Measurements from ENCODE around the gene MLIP. TPM values are rescaled to one million over a fixed set of nuclear protein-coding genes. Genes with fewer than 3 reads are reported as not detected.

MLIP gene
- total and polyA plus RNA-seq, 3 experiments from 2014 or later = not detected

DNA sequence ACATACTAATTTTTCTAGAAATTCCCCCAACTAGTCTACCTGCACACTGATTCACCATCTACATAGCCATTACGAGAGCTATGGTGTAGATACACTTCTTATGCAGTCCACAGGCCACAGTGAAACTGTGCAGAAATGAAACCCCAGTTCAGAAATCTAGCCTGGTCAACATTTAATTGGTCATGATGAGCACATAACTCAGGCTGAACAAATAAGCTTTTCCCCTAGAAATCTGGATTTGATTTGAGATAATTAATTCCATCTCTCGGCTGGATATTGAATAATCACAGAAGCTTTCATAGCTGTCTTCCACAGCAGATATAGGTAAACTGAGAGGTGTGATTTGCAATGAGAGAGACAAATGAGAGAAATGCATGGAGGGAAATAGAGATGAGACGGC lies 174.4 kb downstream of the MLIP start:
- no peaks in the 10 kb centered on the region for H3K4me1 Mint-ChIP-seq
- Histone ChIP-seq H3K4me3 (ENCODE audit: low read length) (no peak overlapping the region), H3K9me3 (ENCODE audit: low read length) (no peaks in the 10 kb centered on the region), H3K4me1 (ENCODE audit: insufficient read depth, low read length) (no peaks in the 10 kb centered on the region), H3K27ac (ENCODE audit: low read depth, low read length) (no peak overlapping the region), H3K36me3 (ENCODE audit: insufficient read depth, low read length) (no peaks in the 10 kb centered on the region), H3K27me3 (ENCODE audit: insufficient read depth, low read length, poor library complexity, severe bottlenecking) (no peaks in the 10 kb centered on the region)
- no peaks in the 10 kb centered on the region for H3K27me3 Mint-ChIP-seq
- H3K36me3 Mint-ChIP-seq = no peaks in the 10 kb centered on the region
- CTCF ChIA-PET = no interaction called here
- H3K4me3 Mint-ChIP-seq = no peak overlapping the region
- POLR2A ChIA-PET = no interaction called here
- DNase-seq = no peak
- H3K27ac Mint-ChIP-seq = no peak overlapping the region
- H3K9me3 Mint-ChIP-seq = peaks cover 0 to 17% (median 6%) of the 10 kb centered on the region in 5 donors

DNA sequence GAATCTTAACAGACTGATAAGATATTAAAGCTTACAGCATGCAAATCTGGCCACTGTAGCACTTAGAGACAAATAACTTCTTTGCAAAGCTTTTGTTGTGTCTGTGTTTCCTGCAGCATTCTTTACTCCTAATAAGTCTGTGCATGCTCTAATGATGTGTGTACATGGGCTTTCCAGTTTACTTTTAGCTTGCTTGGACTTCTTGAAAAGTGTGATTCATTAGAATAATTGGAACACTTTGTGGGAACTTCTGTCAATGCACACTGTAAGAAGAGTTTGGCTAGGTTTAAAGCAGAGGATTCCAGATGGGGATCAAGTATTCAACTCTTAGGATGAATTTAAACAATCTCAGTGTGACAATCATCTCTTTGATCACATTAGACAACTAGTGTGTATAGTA lies 174.9 kb downstream of the MLIP start:
- CTCF ChIA-PET = no interaction called here
- no peaks in the 10 kb centered on the region for H3K4me1 ChIP-seq (ENCODE audit: insufficient read depth, low read length)
- no peak overlapping the region for H3K27ac ChIP-seq (ENCODE audit: low read depth, low read length)
- Mint-ChIP-seq H3K36me3 (no peaks in the 10 kb centered on the region), H3K27ac (no peak overlapping the region), H3K4me1 (no peaks in the 10 kb centered on the region), H3K9me3 (peaks cover 0 to 17% (median 7%) of the 10 kb centered on the region in 5 donors), H3K27me3 (no peaks in the 10 kb centered on the region), H3K4me3 (no peak overlapping the region)
- no peaks in the 10 kb centered on the region for H3K36me3 ChIP-seq (ENCODE audit: insufficient read depth, low read length)
- H3K4me3 ChIP-seq (ENCODE audit: low read length) = no peak overlapping the region
- DNase-seq = no peak
- POLR2A ChIA-PET = no interaction called here
- H3K27me3 ChIP-seq (ENCODE audit: insufficient read depth, low read length, poor library complexity, severe bottlenecking) = no peaks in the 10 kb centered on the region
- H3K9me3 ChIP-seq (ENCODE audit: low read length) = no peaks in the 10 kb centered on the region

DNA sequence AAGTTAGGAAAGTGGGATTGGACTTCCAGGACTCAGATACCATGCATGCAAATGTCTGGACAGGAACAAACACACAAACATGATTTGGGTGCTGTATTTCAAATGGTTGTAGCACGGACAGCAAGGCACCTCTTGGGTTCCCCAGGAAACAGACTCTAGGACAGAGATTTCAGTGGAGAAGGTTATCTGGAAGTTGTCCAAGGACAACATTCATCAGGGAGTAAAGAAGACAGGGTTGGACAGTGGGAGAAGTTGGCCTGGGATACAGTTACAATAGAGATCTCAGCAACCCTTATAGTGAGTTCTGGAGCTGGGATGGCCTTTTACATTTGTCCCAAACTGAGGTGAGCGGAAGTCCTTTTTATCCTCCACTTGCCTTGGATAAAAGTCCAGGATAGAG lies 177.2 kb downstream of the MLIP start:
- ChIA-PET CTCF (no interaction called here), POLR2A (no interaction called here)
- Histone ChIP-seq H3K9me3 (ENCODE audit: low read length) (no peaks in the 10 kb centered on the region), H3K36me3 (ENCODE audit: insufficient read depth, low read length) (no peaks in the 10 kb centered on the region), H3K4me1 (ENCODE audit: insufficient read depth, low read length) (no peaks in the 10 kb centered on the region), H3K27ac (ENCODE audit: low read depth, low read length) (no peak overlapping the region), H3K4me3 (ENCODE audit: low read length) (no peak overlapping the region), H3K27me3 (ENCODE audit: insufficient read depth, low read length, poor library complexity, severe bottlenecking) (no peaks in the 10 kb centered on the region)
- H3K27ac Mint-ChIP-seq = no peak overlapping the region
- peaks cover 0 to 19% (median 7%) of the 10 kb centered on the region in 5 donors for H3K9me3 Mint-ChIP-seq
- no peak overlapping the region for H3K4me3 Mint-ChIP-seq
- no peaks in the 10 kb centered on the region for H3K4me1 Mint-ChIP-seq
- no peak for DNase-seq
- H3K27me3 Mint-ChIP-seq = no peaks in the 10 kb centered on the region
- no peaks in the 10 kb centered on the region for H3K36me3 Mint-ChIP-seq

DNA sequence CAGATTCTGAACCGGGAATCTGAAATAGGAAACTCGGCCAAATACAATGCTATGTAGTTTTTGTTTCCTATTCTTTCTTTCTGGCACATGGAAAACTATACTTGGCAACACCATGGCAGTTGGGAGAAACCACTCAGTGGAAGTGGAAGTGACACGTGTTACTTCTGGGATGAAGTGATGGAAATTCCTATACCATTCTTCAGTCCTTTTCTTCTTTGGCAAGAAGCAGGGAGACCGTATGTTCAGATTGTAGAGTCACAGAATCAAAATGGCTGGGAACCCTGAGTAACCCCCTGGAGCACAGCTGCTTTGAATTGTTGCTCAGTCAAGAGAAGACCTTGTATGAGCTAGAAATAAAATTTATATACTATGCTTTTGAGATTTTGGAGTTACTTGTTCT lies 178.2 kb downstream of the MLIP start:
- no peaks in the 10 kb centered on the region for H3K36me3 Mint-ChIP-seq
- no peak overlapping the region for H3K27ac Mint-ChIP-seq
- Histone ChIP-seq H3K9me3 (ENCODE audit: low read length) (no peaks in the 10 kb centered on the region), H3K27ac (ENCODE audit: low read depth, low read length) (no peak overlapping the region), H3K4me1 (ENCODE audit: insufficient read depth, low read length) (no peaks in the 10 kb centered on the region), H3K27me3 (ENCODE audit: insufficient read depth, low read length, poor library complexity, severe bottlenecking) (no peaks in the 10 kb centered on the region), H3K36me3 (ENCODE audit: insufficient read depth, low read length) (no peaks in the 10 kb centered on the region), H3K4me3 (ENCODE audit: low read length) (no peak overlapping the region)
- peaks cover 2 to 19% (median 8%) of the 10 kb centered on the region in 5 donors for H3K9me3 Mint-ChIP-seq
- H3K27me3 Mint-ChIP-seq = no peaks in the 10 kb centered on the region
- DNase-seq = no peak
- ChIA-PET POLR2A (no interaction called here), CTCF (no interaction called here)
- no peak overlapping the region for H3K4me3 Mint-ChIP-seq
- H3K4me1 Mint-ChIP-seq = no peaks in the 10 kb centered on the region

DNA sequence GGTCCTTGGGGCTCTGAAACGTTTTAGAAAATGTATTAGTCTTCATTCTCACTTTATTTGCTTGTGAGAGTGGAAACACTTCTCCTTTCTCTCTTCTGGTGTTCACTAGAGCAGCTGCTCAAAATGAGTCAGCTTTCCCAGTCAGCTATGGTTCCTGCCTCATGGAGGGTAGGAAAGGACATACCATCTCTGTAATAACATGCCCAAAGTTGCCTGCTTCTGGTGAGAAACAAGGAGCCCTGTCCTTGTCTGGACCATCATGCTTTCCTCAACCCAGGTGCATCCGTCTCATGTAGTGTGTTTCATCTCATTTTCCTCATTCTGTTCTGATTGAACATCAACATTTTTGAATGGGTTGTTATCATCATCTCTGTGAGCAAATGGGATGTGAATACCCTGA lies 179.9 kb downstream of the MLIP start:
- Mint-ChIP-seq H3K9me3 (peaks cover 4 to 19% (median 10%) of the 10 kb centered on the region in 5 donors), H3K27me3 (no peaks in the 10 kb centered on the region), H3K4me1 (no peaks in the 10 kb centered on the region), H3K27ac (no peak overlapping the region), H3K4me3 (no peak overlapping the region), H3K36me3 (no peaks in the 10 kb centered on the region)
- Histone ChIP-seq H3K27ac (ENCODE audit: low read depth, low read length) (no peak overlapping the region), H3K4me3 (ENCODE audit: low read length) (no peak overlapping the region), H3K36me3 (ENCODE audit: insufficient read depth, low read length) (no peaks in the 10 kb centered on the region), H3K27me3 (ENCODE audit: insufficient read depth, low read length, poor library complexity, severe bottlenecking) (no peaks in the 10 kb centered on the region), H3K4me1 (ENCODE audit: insufficient read depth, low read length) (no peaks in the 10 kb centered on the region), H3K9me3 (ENCODE audit: low read length) (no peaks in the 10 kb centered on the region)
- ChIA-PET POLR2A (no interaction called here), CTCF (no interaction called here)
- no peak for DNase-seq

DNA sequence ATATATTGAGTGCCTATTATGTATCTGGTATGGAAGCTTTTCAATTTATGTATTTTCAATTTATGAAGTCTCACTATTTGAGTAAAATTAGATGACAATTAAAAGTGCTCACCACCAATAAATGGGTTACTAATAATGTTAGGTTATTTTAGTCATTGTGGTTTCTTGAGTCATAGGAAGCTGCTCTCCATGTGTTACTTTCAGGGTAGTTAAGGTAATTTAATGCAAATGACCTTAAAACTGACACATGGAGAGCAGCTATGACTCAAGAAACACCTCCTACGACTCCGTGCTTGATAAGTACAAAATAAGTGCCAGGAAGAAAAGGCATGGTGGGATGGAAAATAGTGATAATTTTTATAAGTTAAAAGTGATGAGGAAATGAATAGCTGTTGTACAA lies 180.5 kb downstream of the MLIP start:
- Histone ChIP-seq H3K36me3 (ENCODE audit: insufficient read depth, low read length) (no peaks in the 10 kb centered on the region), H3K9me3 (ENCODE audit: low read length) (no peaks in the 10 kb centered on the region), H3K27ac (ENCODE audit: low read depth, low read length) (no peak overlapping the region), H3K4me1 (ENCODE audit: insufficient read depth, low read length) (no peaks in the 10 kb centered on the region), H3K27me3 (ENCODE audit: insufficient read depth, low read length, poor library complexity, severe bottlenecking) (no peaks in the 10 kb centered on the region), H3K4me3 (ENCODE audit: low read length) (no peak overlapping the region)
- Mint-ChIP-seq H3K27me3 (no peaks in the 10 kb centered on the region), H3K36me3 (no peaks in the 10 kb centered on the region), H3K4me1 (no peaks in the 10 kb centered on the region), H3K4me3 (no peak overlapping the region), H3K9me3 (peaks cover 5 to 21% (median 13%) of the 10 kb centered on the region in 5 donors), H3K27ac (no peak overlapping the region)
- ChIA-PET CTCF (no interaction called here), POLR2A (no interaction called here)
- DNase-seq = no peak

DNA sequence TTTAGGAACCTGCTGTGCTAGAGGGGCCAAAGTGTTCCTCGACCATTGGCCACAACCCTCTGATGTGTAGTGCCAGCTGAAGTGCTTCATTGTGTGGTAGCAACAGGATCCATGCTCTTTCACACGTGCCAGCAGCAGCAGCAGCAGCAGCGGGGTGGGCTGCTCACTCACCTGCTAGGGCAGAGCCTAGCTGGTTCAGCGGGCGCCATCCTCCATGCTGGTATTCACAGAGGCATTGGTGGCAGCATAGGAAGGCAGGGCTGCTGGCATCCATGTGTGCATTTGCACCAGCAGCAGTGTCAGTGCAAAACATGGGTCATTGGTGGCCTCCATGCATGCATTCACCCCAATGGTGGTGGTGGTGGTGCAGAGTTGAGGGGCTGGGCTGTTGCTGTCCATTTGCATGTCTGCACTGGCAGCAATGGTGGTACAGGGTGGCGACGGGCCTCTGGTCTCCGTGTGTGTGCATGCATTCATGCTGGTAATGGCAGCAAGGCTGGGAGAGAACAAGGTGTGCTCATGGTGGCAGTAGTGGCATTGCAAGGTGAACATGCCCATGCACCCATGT lies 183.8 kb downstream of the MLIP start:
- Histone ChIP-seq H3K4me3 (ENCODE audit: low read length) (no peak overlapping the region), H3K9me3 (ENCODE audit: low read length) (no peaks in the 10 kb centered on the region), H3K27me3 (ENCODE audit: insufficient read depth, low read length, poor library complexity, severe bottlenecking) (no peaks in the 10 kb centered on the region), H3K4me1 (ENCODE audit: insufficient read depth, low read length) (no peaks in the 10 kb centered on the region), H3K36me3 (ENCODE audit: insufficient read depth, low read length) (no peaks in the 10 kb centered on the region), H3K27ac (ENCODE audit: low read depth, low read length) (no peak overlapping the region)
- no peaks in the 10 kb centered on the region for H3K27me3 Mint-ChIP-seq
- no peaks in the 10 kb centered on the region for H3K4me1 Mint-ChIP-seq
- H3K27ac Mint-ChIP-seq = no peak overlapping the region
- H3K36me3 Mint-ChIP-seq = no peaks in the 10 kb centered on the region
- H3K9me3 Mint-ChIP-seq = peaks cover 3 to 24% (median 10%) of the 10 kb centered on the region in 5 donors
- no peak overlapping the region for H3K4me3 Mint-ChIP-seq
- CTCF ChIA-PET = no interaction called here
- POLR2A ChIA-PET = no interaction called here
- DNase-seq = no peak

DNA sequence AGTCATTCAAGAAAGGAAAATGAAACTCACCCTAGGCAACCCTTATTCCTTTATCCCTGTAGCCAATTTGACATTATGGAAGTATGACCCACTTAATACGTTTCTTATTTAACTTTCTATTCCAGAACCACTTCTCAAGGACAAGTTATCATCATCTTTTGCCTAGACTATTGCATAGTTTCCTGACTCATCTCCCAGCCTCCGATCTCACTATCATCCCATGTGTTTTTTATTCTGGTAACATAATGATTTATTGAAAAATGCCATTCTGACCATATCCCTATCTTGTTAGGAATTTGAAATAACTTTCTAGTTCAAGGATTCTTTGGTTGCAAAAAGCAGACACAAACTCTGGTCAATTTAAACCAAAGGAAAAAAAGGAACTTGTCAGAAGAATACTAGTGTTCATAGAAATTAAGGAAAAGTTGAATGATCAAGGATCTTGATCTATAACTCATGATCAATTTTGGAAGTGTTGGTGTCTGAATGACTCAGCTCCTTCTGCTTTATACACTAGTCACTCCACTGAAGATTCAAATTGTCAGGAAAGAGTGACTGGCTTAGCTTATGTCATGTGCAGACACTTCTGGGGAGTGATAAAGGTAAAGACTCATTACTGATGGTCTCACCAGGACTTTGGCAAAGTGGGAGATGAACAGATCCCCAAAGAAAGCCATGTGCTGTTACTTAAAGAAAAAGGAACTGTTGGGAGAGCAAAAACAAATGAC lies 188.5 kb downstream of the MLIP start:
- H3K27me3 Mint-ChIP-seq = no peaks in the 10 kb centered on the region
- no peak for DNase-seq
- Histone ChIP-seq H3K4me3 (ENCODE audit: low read length) (no peak overlapping the region), H3K9me3 (ENCODE audit: low read length) (no peaks in the 10 kb centered on the region), H3K27ac (ENCODE audit: low read depth, low read length) (no peak overlapping the region), H3K4me1 (ENCODE audit: insufficient read depth, low read length) (no peaks in the 10 kb centered on the region), H3K27me3 (ENCODE audit: insufficient read depth, low read length, poor library complexity, severe bottlenecking) (no peaks in the 10 kb centered on the region), H3K36me3 (ENCODE audit: insufficient read depth, low read length) (no peaks in the 10 kb centered on the region)
- ChIA-PET POLR2A (no interaction called here), CTCF (no interaction called here)
- no peak overlapping the region for H3K4me3 Mint-ChIP-seq
- peaks cover 0 to 21% (median 7%) of the 10 kb centered on the region in 5 donors for H3K9me3 Mint-ChIP-seq
- H3K27ac Mint-ChIP-seq = no peak overlapping the region
- no peaks in the 10 kb centered on the region for H3K4me1 Mint-ChIP-seq
- H3K36me3 Mint-ChIP-seq = no peaks in the 10 kb centered on the region
